Endodermal cell (in vitro differentiated cells): Measurements from ENCODE around the gene TSEN34. TPM values are rescaled to one million over a fixed set of nuclear protein-coding genes. Genes with fewer than 3 reads are reported as not detected.
"Not testable (repeated sequence)": the region's sequence is repeated elsewhere in the genome, so short reads cannot be mapped to it uniquely, and the experiment has no call there.

Experiments used
- DNase-seq: peaks from one replicate; pipeline ENCODE4 v3.0.0-alpha.2; 2017
- H3K27ac ChIP-seq: 2 replicates; pipeline ENCODE4 v1.5.1; 2013; ENCODE audit warnings: mild to moderate bottlenecking, low read depth, low read length, moderate library complexity
- H3K27me3 ChIP-seq: 2 replicates; pipeline ENCODE4 v1.6.1; 2013; ENCODE audit warnings: mild to moderate bottlenecking, low read length, moderate library complexity; ENCODE audit not compliant: insufficient read depth, control insufficient read depth, poor library complexity, severe bottlenecking
- H3K36me3 ChIP-seq: 2 replicates; pipeline ENCODE4 v1.7.0; 2013; ENCODE audit warnings: mild to moderate bottlenecking, low read length, moderate library complexity; ENCODE audit not compliant: control insufficient read depth, insufficient read depth
- H3K4me1 ChIP-seq: one replicate; pipeline ENCODE4 v1.7.0; 2013; ENCODE audit warnings: low read length; ENCODE audit not compliant: control insufficient read depth, insufficient read depth
- H3K4me3 ChIP-seq: 2 replicates; pipeline ENCODE4 v1.5.1; 2013; ENCODE audit warnings: mild to moderate bottlenecking, low read length, moderate library complexity
- H3K9ac ChIP-seq: 2 replicates; pipeline ENCODE4 v1.6.1; 2013; ENCODE audit warnings: mild to moderate bottlenecking, low read length, moderate library complexity; ENCODE audit not compliant: poor library complexity, severe bottlenecking; ENCODE audit errors: extremely low read depth
- H3K9me3 ChIP-seq: 2 replicates; pipeline ENCODE4 v1.6.1; 2013; ENCODE audit warnings: mild to moderate bottlenecking, low read length, moderate library complexity; ENCODE audit not compliant: control insufficient read depth
- H3K27ac Mint-ChIP-seq: 2 replicates; pipeline ENCODE4 v1.8.0; 2020; ENCODE audit warnings: mixed read lengths
- H3K27me3 Mint-ChIP-seq: 2 replicates; pipeline ENCODE4 v1.8.0; 2021; ENCODE audit warnings: mild to moderate bottlenecking, mixed read lengths; ENCODE audit not compliant: insufficient read depth
- H3K36me3 Mint-ChIP-seq: 2 replicates; pipeline ENCODE4 v1.8.0; 2020; ENCODE audit warnings: low read depth, mixed read lengths
- H3K4me1 Mint-ChIP-seq: 2 replicates; pipeline ENCODE4 v1.8.0; 2020; ENCODE audit warnings: mixed read lengths
- H3K4me3 Mint-ChIP-seq: 2 replicates; pipeline ENCODE4 v1.8.0; 2020; ENCODE audit warnings: mild to moderate bottlenecking, moderate library complexity, mixed read lengths
- H3K9me3 Mint-ChIP-seq: 2 replicates; pipeline ENCODE4 v1.8.0; 2020; ENCODE audit warnings: mild to moderate bottlenecking, mixed read lengths
- WGBS, 2 experiments: methylation state at CpG; one replicate each; pipeline versions ENCODE4 v1.1.5 to v1.1.7; 2013; ENCODE audit warnings: missing lambda C conversion rate in 2 of 2, mixed read lengths in 1 of 2; ENCODE audit not compliant: insufficient coverage in 1 of 2, insufficient read length in 1 of 2; 5-methylcytosine and 5-hydroxymethylcytosine counted together
- total RNA-seq, 2 donors: library from RNA; stranded (reverse); fragmentation: NEBNext Ultra II Directional in 1 of 2; extraction: Animal tissue kit (Norgen Biotek cat#: 25700) in 1 of 2; gene quantifications; 2 replicates in 1 of 2; 3 replicates in 1 of 2; pipeline ENCODE4 v1.2.1, GENCODE V29; 2021
- TF ChIP-seq, protein P1 (sequence below): fragments of 200-600 bp; sonication (generic); conservative IDR thresholded peaks from 2 replicates; pipeline ENCODE4 v1.5.0; 2021; ENCODE audit warnings: antibody characterized with exemption, mild to moderate bottlenecking

The TSEN34 gene
- total RNA-seq, 2 donors from 2014 or later, result 26.0 to 27.5 TPM

DNA sequence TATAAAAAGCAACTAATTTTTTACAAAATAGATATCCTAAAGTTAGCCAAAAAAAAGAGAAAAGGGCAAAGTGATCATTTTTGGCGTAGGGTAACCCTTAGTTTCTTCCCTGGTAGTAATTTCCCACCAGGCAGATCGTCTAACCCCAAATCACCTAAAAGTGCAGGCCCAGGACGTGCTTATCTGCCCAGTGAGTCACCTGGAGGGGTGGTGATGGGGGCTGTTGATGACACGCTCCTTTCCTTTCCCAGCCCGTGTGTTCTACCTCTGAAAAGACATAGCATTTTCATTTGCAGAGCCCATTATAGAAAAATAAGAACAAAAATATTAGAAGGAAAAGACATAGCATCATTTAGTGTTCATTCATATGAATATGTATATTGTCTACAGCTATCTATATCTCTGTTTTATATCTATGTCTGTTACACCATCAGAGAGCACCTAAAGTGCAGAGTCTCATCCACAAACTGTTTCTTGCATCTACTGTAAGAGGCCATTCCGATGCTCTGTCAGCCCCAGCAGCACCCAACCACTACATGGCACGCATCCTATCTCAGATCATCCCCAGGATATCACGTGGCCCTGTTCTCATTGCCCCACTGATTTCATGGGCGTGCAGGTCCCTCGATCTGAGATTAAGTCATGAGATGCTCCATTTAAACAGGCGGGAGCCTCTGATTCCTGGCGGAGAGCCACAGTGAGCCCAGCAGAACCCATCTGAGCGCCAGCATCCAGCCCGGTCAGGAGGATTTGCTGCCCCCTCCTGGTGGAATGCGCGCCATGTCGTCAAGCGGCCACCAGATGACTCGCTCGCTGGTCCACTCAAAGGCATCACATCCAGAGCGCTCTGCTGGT lies 40.2 kb downstream of the TSEN34 start:
- no peak overlapping the region for H3K27ac Mint-ChIP-seq
- H3K4me3 Mint-ChIP-seq, result no peak overlapping the region
- H3K9ac ChIP-seq, result no peak overlapping the region
- peaks cover 9% of the 10 kb centered on the region for H3K9me3 ChIP-seq
- no peaks in the 10 kb centered on the region for H3K4me1 Mint-ChIP-seq
- H3K27me3 ChIP-seq, result peaks cover 36% of the 10 kb centered on the region
- no peaks in the 10 kb centered on the region for H3K36me3 Mint-ChIP-seq
- H3K9me3 Mint-ChIP-seq, result peaks cover 24% of the 10 kb centered on the region
- WGBS, 2 experiments, result 23 to 27% methylated on average over 17 to 20 of the region's 21 CpGs
- H3K27ac ChIP-seq, result no peak overlapping the region
- H3K36me3 ChIP-seq, result no peaks in the 10 kb centered on the region
- H3K4me1 ChIP-seq, result no peaks in the 10 kb centered on the region
- peaks cover 66% of the 10 kb centered on the region for H3K27me3 Mint-ChIP-seq
- TF ChIP-seq, protein P1, sequence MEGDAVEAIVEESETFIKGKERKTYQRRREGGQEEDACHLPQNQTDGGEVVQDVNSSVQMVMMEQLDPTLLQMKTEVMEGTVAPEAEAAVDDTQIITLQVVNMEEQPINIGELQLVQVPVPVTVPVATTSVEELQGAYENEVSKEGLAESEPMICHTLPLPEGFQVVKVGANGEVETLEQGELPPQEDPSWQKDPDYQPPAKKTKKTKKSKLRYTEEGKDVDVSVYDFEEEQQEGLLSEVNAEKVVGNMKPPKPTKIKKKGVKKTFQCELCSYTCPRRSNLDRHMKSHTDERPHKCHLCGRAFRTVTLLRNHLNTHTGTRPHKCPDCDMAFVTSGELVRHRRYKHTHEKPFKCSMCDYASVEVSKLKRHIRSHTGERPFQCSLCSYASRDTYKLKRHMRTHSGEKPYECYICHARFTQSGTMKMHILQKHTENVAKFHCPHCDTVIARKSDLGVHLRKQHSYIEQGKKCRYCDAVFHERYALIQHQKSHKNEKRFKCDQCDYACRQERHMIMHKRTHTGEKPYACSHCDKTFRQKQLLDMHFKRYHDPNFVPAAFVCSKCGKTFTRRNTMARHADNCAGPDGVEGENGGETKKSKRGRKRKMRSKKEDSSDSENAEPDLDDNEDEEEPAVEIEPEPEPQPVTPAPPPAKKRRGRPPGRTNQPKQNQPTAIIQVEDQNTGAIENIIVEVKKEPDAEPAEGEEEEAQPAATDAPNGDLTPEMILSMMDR, result peak; percentile 100
- H3K4me3 ChIP-seq, result no peak overlapping the region
- DNase-seq, result peak; percentile 99

- H3K4me1 ChIP-seq, result no peaks in the 10 kb centered on the region
- TF ChIP-seq, protein P1, result no peak
- no peak overlapping the region for H3K4me3 Mint-ChIP-seq
- H3K36me3 Mint-ChIP-seq, result no peaks in the 10 kb centered on the region
- H3K36me3 ChIP-seq, result no peaks in the 10 kb centered on the region
- peaks cover 5% of the 10 kb centered on the region for H3K9me3 ChIP-seq
- H3K9ac ChIP-seq, result no peak overlapping the region
- H3K27me3 Mint-ChIP-seq, result peaks cover 76% of the 10 kb centered on the region
- H3K4me1 Mint-ChIP-seq, result no peaks in the 10 kb centered on the region
- no peak overlapping the region for H3K27ac ChIP-seq
- H3K4me3 ChIP-seq, result no peak overlapping the region
- no peak for DNase-seq
- WGBS, 2 experiments, result 63 to 73% methylated on average over 3 to 5 of the region's 5 CpGs
- H3K9me3 Mint-ChIP-seq, result peaks cover 8% of the 10 kb centered on the region
- H3K27me3 ChIP-seq, result peaks cover 36% of the 10 kb centered on the region
- no peak overlapping the region for H3K27ac Mint-ChIP-seq
Measured at GRCh38 chr19:54233941-54234340, 42.8 kb downstream of the TSEN34 start.

- not testable (repeated sequence) for H3K9ac ChIP-seq, H3K36me3 ChIP-seq, H3K9me3 ChIP-seq, H3K4me1 ChIP-seq, H3K36me3 Mint-ChIP-seq, H3K27ac ChIP-seq, H3K4me3 Mint-ChIP-seq, H3K27ac Mint-ChIP-seq, H3K9me3 Mint-ChIP-seq, H3K4me3 ChIP-seq, H3K4me1 Mint-ChIP-seq
- peak; percentile 39 for DNase-seq
- H3K27me3 Mint-ChIP-seq, result peaks cover 36% of the 10 kb centered on the region
- WGBS, 2 experiments, result 79 to 93% methylated on average over 2 to 11 of the region's 21 CpGs
- H3K27me3 ChIP-seq, result peaks cover 15% of the 10 kb centered on the region
Measured at GRCh38 chr19:54239491-54240371, 48.6 kb downstream of the TSEN34 start.

GRCh38 chr19:54240372-54241336 lies 49.5 kb downstream of the TSEN34 start:
- not testable (repeated sequence) for H3K9me3 ChIP-seq, H3K36me3 Mint-ChIP-seq, H3K27me3 ChIP-seq, DNase-seq, H3K27ac Mint-ChIP-seq, H3K4me3 Mint-ChIP-seq, H3K9ac ChIP-seq, H3K27ac ChIP-seq, H3K4me3 ChIP-seq, H3K9me3 Mint-ChIP-seq, H3K4me1 ChIP-seq, H3K4me1 Mint-ChIP-seq, H3K36me3 ChIP-seq
- WGBS, 2 experiments, result 80% methylated on average over 5 to 12 of the region's 22 CpGs
- H3K27me3 Mint-ChIP-seq, result peaks cover 27% of the 10 kb centered on the region

DNA sequence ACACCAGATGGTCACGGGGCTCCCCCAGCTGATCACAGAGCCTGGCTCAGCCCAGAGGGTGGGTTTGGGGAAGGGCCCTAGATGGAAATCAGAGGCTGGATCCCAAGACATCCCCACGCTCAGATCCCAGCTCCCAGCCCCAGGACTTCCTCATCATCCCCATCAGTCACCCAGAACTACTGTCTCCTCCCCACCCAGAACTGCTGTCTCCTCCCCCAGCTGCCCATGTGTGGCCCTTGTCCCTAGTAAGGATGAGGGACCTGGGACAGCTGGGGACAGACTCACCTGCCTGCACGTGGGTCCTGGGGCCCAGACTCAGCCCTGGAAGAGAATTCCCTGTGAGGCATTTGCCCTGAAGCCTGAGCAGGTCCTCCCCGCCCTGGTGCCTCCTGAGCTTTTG lies 51.1 kb downstream of the TSEN34 start:
- H3K4me3 ChIP-seq, H3K36me3 ChIP-seq, H3K4me1 ChIP-seq, H3K9me3 ChIP-seq, H3K27me3 ChIP-seq, H3K4me1 Mint-ChIP-seq, H3K36me3 Mint-ChIP-seq, H3K9me3 Mint-ChIP-seq, H3K9ac ChIP-seq, DNase-seq, H3K27ac Mint-ChIP-seq, H3K4me3 Mint-ChIP-seq, H3K27ac ChIP-seq: not testable (repeated sequence)
- peaks cover 20% of the 10 kb centered on the region for H3K27me3 Mint-ChIP-seq
- 65 to 100% methylated on average over 1 to 3 of the region's 4 CpGs for WGBS, 2 experiments
